ENCODE results near the gene APOBEC3A.

Gene APOBEC3A

DNA sequence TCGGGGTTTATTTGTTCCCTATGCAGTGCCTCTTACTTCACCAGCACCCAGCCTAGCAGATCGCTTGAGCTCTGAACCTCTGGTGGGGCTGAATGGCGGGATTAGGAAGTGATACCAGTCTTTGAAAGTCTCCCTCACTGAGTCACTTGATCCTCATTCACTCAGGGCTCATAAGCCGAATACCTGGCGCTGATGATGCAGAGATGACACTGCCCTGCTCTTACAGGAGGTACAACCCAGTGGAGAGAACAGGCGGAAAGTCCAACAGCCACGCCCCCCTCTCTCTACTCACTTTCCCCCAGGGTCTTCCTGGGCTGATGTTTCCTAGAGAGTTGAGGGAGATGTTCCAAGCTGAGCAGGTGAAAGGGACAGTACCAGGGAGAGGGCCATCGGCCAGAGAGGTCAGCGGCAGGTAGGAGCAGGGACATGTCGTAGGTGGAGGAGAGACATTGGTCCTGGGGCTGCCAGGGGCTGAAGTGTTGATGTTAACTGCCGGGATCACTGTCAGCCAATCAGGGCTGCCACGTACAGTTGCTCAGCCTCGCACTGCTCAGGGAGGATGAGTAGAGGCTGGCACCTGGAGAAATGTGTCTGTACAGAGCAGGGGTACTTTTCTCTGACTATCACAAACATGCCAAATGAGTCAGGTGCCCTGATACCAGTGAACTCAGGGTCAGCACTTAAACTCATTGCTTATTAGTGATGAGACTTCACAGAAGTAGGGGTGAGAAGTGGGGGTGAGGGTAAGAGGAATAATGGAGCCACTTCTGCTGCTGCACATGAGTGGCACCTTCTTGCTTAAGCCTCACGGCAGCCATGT lies 9.9 kb upstream of the APOBEC3A start:
- H3K27ac Mint-ChIP-seq: no peak overlapping the region

DNA sequence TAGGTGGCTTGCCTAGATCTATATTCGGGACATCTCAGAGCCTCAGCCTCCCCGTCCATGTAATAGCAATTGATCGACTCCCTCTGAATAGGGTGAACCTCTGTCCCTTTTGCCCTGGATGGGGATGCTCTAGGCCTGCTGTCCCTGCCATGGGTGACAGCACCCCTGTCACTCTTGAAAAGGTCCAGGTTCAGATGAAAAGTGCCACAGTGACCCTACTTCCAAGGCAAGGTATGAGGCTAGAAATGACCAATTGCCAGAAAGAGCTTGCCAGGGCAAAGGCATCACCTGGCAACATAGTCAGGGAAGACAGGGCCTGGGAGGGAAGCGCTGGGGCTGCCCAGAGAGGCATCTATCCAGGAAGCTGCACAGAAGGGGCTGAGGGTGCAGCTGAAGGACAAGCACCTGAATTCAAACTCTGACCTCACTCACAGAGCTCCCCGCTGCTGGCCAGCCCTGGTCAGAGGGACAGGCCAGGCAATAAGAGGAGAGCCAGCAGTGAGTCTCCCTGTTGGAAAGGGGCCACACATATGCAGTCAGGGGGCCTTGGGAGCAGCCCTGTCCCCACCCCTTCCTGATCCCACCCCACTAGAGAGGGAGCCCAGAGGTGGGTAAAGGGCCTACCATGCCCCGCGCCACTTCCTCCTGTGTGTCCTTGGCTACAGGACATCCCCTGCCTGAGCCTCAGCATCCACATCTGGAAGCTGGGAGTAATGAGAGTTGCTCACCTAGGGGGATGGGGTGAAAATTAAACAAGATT lies 9.0 kb upstream of the APOBEC3A start:
- peaks cover 0 to 2% of the 10 kb centered on the region in 2 donors for H3K4me1 Mint-ChIP-seq (ENCODE audit: low read depth in 2 of 2)
- H3K4me3 Mint-ChIP-seq: no peak overlapping the region
- H3K9me3 Mint-ChIP-seq: no peaks in the 10 kb centered on the region
- H3K27me3 Mint-ChIP-seq: peaks cover 43 to 82% of the 10 kb centered on the region in 2 donors
- H3K36me3 Mint-ChIP-seq (ENCODE audit: insufficient read depth): no peaks in the 10 kb centered on the region
- DNase-seq (no peak), ATAC-seq (replicated peaks) (no peak)
- H3K27ac Mint-ChIP-seq: no peak overlapping the region

More for the DNA sequence above, 9.9 kb upstream of the APOBEC3A start:
- no peaks in the 10 kb centered on the region for H3K9me3 Mint-ChIP-seq
- DNase-seq (no peak), ATAC-seq (replicated peaks) (peak; percentile 10)
- no peak overlapping the region for H3K4me3 Mint-ChIP-seq
- peaks cover 43 to 82% of the 10 kb centered on the region in 2 donors for H3K27me3 Mint-ChIP-seq
- H3K4me1 Mint-ChIP-seq (ENCODE audit: low read depth in 2 of 2): peaks cover 0 to 6% of the 10 kb centered on the region in 2 donors
- no peaks in the 10 kb centered on the region for H3K36me3 Mint-ChIP-seq (ENCODE audit: insufficient read depth)

DNA sequence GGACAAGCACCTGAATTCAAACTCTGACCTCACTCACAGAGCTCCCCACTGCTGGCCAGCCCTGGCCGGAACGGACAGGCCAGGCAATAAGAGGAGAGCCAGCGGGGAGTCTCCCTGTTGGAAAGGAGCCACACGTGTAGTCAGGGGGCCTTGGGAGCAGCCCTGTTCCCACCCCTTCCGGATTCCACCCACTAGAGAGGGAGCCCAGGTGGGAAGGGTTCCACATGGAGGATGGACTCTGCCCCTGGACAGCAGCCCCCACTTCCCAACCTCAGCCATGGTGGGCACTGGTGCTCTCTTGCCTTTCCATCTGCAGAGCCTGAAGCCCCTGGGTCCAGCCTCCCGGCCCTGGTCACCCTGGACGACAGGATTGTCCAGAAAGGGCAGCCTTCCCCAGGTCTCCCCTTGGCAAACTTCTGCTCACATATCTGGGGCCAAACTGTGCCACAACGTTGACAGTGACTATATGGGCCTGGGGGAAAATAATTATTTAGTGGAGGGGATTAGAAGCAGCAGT lies 7.5 kb upstream of the APOBEC3A start:
- Mint-ChIP-seq H3K4me3 (no peak overlapping the region), H3K27me3 (peaks cover 36 to 74% of the 10 kb centered on the region in 2 donors), H3K27ac (no peak overlapping the region), H3K4me1 (ENCODE audit: low read depth in 2 of 2) (peaks cover 0 to 6% of the 10 kb centered on the region in 2 donors), H3K36me3 (ENCODE audit: insufficient read depth) (no peaks in the 10 kb centered on the region), H3K9me3 (no peaks in the 10 kb centered on the region)
- ATAC-seq (replicated peaks): no peak
- no peak for DNase-seq

DNA sequence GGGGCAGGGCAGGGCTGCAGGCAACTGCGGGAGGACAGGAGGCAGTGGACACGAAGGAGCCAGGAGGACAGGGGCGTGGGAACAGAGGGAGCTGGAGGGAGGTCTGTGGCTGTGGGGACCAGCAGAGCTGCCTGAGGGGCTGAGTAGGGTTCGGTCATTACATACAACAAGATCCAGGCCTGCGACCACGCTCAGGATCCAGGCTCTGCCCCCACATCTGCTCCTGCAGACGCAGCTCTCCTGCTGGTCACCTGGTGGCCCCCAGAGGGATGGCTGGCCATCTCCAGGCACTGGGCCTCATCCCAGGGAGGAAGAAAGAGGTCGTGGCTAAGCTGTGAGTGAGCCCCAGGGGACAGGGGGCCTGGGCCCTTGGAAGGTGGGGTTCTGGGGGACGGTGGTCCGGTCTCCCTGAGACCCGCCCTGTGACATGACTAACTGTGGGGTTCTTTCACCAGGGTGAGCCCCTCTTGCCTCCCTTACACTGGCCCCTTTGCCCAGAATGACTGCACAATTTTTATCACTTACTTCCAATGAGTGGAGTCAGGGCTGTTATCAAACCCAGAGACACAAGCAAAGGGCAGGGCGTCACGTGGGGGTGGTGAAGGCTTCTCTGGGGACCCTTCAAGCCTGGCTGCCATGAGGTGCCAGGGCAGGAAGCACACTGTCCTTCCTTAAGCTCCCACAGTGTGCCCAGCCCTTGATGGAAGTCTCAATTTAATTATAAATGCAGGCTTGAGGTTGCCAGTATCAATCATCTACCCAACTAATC lies 6.7 kb upstream of the APOBEC3A start:
- Mint-ChIP-seq H3K4me3 (no peak overlapping the region), H3K9me3 (no peaks in the 10 kb centered on the region), H3K36me3 (ENCODE audit: insufficient read depth) (no peaks in the 10 kb centered on the region), H3K27me3 (peaks cover 35 to 66% of the 10 kb centered on the region in 2 donors), H3K27ac (no peak overlapping the region), H3K4me1 (ENCODE audit: low read depth in 2 of 2) (peaks cover 0 to 6% of the 10 kb centered on the region in 2 donors)
- DNase-seq: no peak
- no peak for ATAC-seq (replicated peaks)

- no peaks in the 10 kb centered on the region for H3K36me3 Mint-ChIP-seq (ENCODE audit: insufficient read depth)
- no peaks in the 10 kb centered on the region for H3K9me3 Mint-ChIP-seq
Observed at GRCh38 chr22:38951734-38952133, 5.7 kb upstream of the APOBEC3A start.

GRCh38 chr22:38952281-38952993 lies 5.0 kb upstream of the APOBEC3A start:
- peaks cover 18 to 53% of the 10 kb centered on the region in 2 donors for H3K27me3 Mint-ChIP-seq
- H3K36me3 Mint-ChIP-seq (ENCODE audit: insufficient read depth): no peaks in the 10 kb centered on the region
- peaks cover 0 to 6% of the 10 kb centered on the region in 2 donors for H3K4me1 Mint-ChIP-seq (ENCODE audit: low read depth in 2 of 2)
- H3K9me3 Mint-ChIP-seq: no peaks in the 10 kb centered on the region
- H3K27ac Mint-ChIP-seq: peak overlapping the region in 1 of 2 donors; percentile 85
- ATAC-seq (replicated peaks) (no peak), DNase-seq (no peak)
- H3K4me3 Mint-ChIP-seq: no peak overlapping the region

More at GRCh38 chr22:38951734-38952133, 5.7 kb upstream of the APOBEC3A start:
- ATAC-seq (replicated peaks) (no peak), DNase-seq (no peak)
- H3K27me3 Mint-ChIP-seq: peaks cover 25 to 60% of the 10 kb centered on the region in 2 donors
- H3K4me3 Mint-ChIP-seq: no peak overlapping the region
- no peak overlapping the region for H3K27ac Mint-ChIP-seq
- H3K4me1 Mint-ChIP-seq (ENCODE audit: low read depth in 2 of 2): peaks cover 0 to 6% of the 10 kb centered on the region in 2 donors

DNA sequence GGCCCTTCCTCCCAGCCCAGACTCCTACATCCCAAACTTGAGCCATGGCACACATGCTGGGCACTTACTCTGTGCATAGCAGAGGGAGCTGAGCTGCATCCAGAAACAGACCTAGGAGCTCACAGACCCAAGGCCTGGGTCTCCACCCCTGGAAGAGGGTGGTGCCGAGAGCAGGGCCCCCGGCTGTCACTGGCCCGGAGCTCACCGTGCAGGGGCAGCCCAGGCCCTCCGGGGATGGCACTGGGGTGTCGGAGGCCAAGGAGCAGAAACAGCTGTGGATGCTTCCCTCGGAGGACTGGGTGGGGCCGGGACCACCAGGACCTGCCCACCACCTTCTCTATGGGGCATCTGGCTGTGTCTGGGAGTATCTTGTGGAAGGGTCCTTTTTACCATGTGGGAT lies 4.3 kb upstream of the APOBEC3A start:
- Mint-ChIP-seq H3K27ac (peak overlapping the region in 1 of 2 donors; percentile 33), H3K4me1 (ENCODE audit: low read depth in 2 of 2) (peaks cover 0 to 6% of the 10 kb centered on the region in 2 donors), H3K27me3 (peaks cover 11 to 46% of the 10 kb centered on the region in 2 donors), H3K9me3 (no peaks in the 10 kb centered on the region), H3K4me3 (no peak overlapping the region), H3K36me3 (ENCODE audit: insufficient read depth) (no peaks in the 10 kb centered on the region)
- DNase-seq (no peak), ATAC-seq (replicated peaks) (no peak)

GRCh38 chr22:38953577-38954413 lies 3.6 kb upstream of the APOBEC3A start:
- Mint-ChIP-seq H3K27ac (peak overlapping the region; percentile 33 to 80), H3K4me3 (no peak overlapping the region), H3K27me3 (peaks cover 9 to 40% of the 10 kb centered on the region in 2 donors), H3K9me3 (no peaks in the 10 kb centered on the region), H3K36me3 (ENCODE audit: insufficient read depth) (no peaks in the 10 kb centered on the region), H3K4me1 (ENCODE audit: low read depth in 2 of 2) (peaks cover 0 to 7% of the 10 kb centered on the region in 2 donors)
- peak in 1 of 3 experiments; percentile 19 for DNase-seq
- ATAC-seq (replicated peaks): peak; percentile 89

- no peak overlapping the region for H3K4me3 Mint-ChIP-seq
- no peaks in the 10 kb centered on the region for H3K9me3 Mint-ChIP-seq
- peak overlapping the region; percentile 33 to 80 for H3K27ac Mint-ChIP-seq
- peaks cover 9 to 40% of the 10 kb centered on the region in 2 donors for H3K27me3 Mint-ChIP-seq
- ATAC-seq (replicated peaks) (no peak), DNase-seq (no peak)
- H3K4me1 Mint-ChIP-seq (ENCODE audit: low read depth in 2 of 2): peaks cover 0 to 7% of the 10 kb centered on the region in 2 donors
- no peaks in the 10 kb centered on the region for H3K36me3 Mint-ChIP-seq (ENCODE audit: insufficient read depth)
Observed at GRCh38 chr22:38954414-38955043, 2.9 kb upstream of the APOBEC3A start.

DNA sequence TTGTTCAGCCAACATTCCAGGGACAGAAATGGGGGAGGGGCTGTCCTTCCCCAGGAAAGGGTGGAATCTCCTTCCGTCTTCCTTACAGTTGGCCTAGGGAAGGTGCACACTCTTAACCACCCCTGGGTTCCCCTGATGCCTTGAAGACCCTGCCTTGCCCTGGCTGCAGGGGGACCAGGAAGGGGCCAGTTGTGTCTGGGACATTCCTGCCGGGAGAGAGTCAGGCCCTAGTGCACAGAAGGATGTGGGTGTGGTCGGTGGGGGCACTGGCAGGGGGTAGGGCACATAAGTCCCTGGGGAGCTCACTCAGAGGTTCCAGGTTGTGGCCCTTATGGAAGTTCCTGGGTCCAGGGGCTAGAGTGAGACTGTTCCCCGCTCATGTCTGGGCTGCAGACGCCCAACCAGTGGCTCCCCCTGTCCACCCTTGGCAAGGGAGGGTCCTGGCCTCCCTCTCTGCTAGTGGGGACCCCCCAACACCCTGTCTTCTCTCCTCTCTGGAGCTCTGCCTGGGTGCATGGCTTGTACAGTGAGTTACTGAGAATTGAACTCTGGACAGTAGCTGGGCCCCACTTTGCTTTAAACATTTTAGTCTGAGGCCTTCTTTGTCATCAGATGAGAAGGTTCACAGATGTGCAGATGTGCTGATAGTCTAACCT lies 2.0 kb upstream of the APOBEC3A start:
- no peak for DNase-seq
- H3K36me3 Mint-ChIP-seq (ENCODE audit: insufficient read depth): no peaks in the 10 kb centered on the region
- H3K4me1 Mint-ChIP-seq (ENCODE audit: low read depth in 2 of 2): peaks cover 0 to 7% of the 10 kb centered on the region in 2 donors
- peak overlapping the region; percentile 49 to 80 for H3K27ac Mint-ChIP-seq
- peaks cover 9 to 32% of the 10 kb centered on the region in 2 donors for H3K27me3 Mint-ChIP-seq
- ATAC-seq (replicated peaks): no peak
- no peaks in the 10 kb centered on the region for H3K9me3 Mint-ChIP-seq
- no peak overlapping the region for H3K4me3 Mint-ChIP-seq

- ATAC-seq (replicated peaks) (no peak), DNase-seq (no peak)
- H3K4me1 Mint-ChIP-seq (ENCODE audit: low read depth in 2 of 2): peaks cover 0 to 7% of the 10 kb centered on the region in 2 donors
- H3K4me3 Mint-ChIP-seq: no peak overlapping the region
- H3K9me3 Mint-ChIP-seq: no peaks in the 10 kb centered on the region
- peaks cover 9 to 26% of the 10 kb centered on the region in 2 donors for H3K27me3 Mint-ChIP-seq
- no peaks in the 10 kb centered on the region for H3K36me3 Mint-ChIP-seq (ENCODE audit: insufficient read depth)
- H3K27ac Mint-ChIP-seq: peak overlapping the region in 1 of 2 donors; percentile 61
Observed at GRCh38 chr22:38955926-38956325, 1.5 kb upstream of the APOBEC3A start.
